ENCODE results near the gene ETV3. TPM values are rescaled to one million over a fixed set of nuclear protein-coding genes. Genes with fewer than 3 reads are reported as not detected.

ETV3 gene
- total RNA-seq, 1 experiment from 2014 or later: 6.5 TPM

GRCh38 chr1:157116737-157117103, 21.5 kb downstream of the ETV3 start:
- in situ Hi-C loops (cut with HindIII; ENCODE audit: low sequenced_read_pairs): no loop called here

DNA sequence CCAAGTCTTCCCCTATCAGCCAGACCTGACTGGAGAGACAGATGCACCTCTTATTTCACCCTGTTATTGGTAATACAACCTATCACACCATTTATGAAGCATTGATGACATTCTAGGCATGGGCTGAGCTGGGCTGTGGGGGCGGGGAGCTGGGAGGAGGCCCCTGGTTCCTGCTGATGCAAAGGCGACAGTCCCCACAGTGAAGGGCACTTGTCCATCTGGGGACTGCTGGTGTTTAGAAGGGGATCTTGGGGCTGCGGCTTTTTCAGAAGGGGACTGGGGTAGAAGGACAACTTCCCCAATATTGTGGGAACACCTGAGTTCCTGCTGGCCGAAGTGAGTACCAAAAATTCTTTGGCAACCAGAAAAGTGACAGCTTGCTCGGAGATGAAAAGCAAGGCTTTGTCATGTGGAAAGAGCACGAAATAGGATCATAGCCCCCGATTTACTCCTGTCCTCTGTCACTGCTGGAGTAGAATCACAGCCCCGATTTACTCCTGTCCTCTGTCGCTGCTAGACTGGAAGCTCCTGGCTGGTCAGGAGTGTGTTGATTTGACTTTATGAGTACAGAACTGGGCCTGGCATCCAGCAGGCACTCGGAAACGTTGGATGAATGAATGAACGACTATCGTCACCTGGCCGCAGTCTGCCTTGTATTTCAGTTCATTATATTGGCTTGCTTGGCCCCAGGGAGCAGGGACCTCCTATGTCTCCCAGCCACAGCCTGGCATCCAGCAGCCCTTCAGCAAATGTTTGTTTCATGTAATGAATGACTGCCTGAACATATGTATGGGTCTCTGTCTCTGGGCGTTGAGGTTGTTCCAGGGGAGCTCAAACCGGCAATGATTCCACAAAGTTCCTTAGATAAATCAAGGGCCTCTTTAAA, 22.1 kb downstream of the ETV3 start:
- peak; percentile 56 for DNase-seq (ENCODE audit: low spot score)
- in situ Hi-C loops (cut with HindIII; ENCODE audit: low sequenced_read_pairs): no loop called here

More at GRCh38 chr1:157116737-157117103, 21.5 kb downstream of the ETV3 start:
- no peak for DNase-seq (ENCODE audit: low spot score)

GRCh38 chr1:157115429-157115838, 22.8 kb downstream of the ETV3 start:
- DNase-seq (ENCODE audit: low spot score): no peak
- in situ Hi-C loops (cut with HindIII; ENCODE audit: low sequenced_read_pairs): no loop called here

DNA sequence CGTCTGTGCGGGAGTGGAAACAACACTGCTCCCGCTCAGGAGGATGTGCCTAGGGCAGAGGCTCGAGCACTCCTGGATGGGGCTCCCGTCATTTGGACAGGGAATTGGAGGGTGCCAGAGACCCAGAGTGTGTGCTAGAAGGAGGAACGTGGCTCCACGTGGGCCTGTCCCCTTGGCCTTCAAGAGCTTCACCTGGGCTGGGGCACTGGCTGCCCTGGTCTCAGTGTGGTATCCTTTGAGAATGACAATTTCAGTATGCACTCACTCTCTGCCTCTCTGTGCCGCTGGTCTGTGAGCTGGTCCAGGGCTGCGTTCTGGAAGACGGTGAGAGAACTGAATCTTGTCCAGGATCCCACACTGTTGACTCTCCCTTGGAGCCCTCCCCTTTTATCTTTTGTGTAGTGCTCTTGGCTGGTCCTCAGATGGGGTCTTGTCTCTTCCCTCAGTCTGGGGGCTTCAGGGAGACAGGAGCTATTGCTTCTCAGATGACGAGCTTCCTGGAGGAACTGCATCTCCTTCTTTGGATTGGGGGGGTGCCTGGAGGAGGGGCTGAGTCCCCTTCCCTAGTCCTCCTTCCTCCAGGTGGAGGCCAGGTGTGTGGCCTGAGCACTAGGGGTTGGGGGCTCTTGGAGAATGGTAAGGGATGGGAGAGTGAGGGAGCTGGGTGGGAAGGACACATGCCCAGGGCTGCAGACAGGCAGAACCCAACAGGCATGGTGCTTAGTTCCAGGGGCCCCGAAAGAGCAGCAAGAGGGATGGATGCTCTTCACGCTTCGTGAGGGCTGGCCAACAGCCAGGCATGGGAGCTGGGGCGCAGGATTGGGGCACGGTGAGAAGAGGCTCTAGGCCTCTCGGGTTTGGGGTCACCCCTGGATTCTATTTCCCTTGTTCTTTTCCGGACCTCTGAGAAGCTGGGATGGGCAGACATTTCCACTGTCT, 23.7 kb downstream of the ETV3 start:
- DNase-seq (ENCODE audit: low spot score): no peak
- in situ Hi-C loops (cut with HindIII; ENCODE audit: low sequenced_read_pairs): no loop called here

DNA sequence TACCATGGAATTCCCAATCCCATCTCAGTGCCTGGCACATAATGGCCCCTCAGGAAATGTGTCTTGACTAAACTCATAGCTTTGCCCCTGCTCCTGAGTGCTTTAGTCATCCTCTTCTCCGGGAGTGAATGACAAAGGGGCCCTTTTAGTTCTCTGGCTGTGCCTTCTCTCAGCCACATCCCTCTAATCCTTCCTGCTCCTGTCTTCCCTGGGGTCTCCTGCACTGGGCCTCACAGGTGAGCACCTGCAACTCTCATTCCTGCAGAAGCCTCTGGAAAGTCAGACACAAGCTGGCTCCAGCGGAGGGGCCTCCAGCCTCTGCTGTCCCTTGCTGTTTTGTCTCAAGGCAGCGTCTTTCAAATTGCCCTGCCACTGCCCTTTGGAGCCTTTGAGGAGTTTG, 24.6 kb downstream of the ETV3 start:
- DNase-seq (ENCODE audit: low spot score): no peak
- in situ Hi-C loops (cut with HindIII; ENCODE audit: low sequenced_read_pairs): no loop called here

DNA sequence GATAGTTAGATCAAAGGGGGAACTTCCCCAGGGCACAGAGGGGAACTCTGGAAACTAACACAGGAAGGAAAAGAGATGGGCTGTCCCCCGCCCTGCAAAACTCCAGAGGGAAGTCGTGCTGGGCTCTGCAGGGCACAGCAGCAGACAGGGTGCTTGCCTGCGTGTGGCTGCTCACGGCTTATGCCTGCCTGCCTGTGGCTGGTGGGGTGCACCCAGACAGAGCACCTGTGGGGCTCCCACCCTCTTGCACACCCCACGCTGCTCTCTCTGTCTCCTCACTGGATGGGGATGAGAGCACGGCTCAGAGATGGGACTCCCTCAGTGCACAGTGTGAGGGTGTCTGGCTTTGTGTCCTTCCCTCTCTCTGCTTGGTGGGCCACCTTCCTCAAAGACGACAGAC, 25.1 kb downstream of the ETV3 start:
- no peak for DNase-seq (ENCODE audit: low spot score)
- in situ Hi-C loops (cut with HindIII; ENCODE audit: low sequenced_read_pairs): no loop called here

DNA sequence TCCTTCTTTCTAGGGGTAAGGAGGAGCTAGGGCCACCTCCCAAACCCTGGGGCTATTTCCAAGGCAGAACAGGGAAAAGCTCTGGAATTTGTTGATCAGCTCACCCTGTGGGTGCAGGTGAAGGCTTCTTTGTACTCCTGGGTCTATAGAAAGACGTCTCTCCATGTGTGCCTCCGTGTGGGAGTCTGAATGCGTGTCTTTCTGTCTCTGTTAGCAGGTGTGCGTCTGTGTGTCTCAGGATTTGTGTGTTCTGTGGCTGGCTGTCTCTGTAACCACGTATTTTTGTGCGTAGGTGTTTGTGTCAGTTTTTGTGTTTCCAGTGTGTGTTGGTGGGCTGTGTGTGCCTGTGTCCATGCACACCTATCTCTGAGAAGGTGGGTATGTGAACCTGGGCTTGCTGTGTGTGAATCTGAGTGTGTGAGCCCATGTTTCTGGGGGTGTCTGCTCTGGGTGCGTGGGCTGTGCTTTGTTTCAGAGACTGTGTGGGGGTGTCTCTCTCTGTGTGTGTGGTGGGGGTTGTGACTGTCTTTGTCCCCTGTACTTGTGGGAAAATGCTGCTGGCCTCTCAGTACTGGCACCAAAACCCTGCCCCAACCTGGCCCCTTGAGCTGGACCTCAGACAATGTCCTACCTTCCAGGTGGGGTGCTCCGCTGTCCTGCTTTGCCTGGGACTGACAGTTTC, 25.9 kb downstream of the ETV3 start:
- in situ Hi-C loops (cut with HindIII; ENCODE audit: low sequenced_read_pairs): no loop called here
- no peak for DNase-seq (ENCODE audit: low spot score)

- DNase-seq (ENCODE audit: low spot score): no peak
- in situ Hi-C loops (cut with HindIII; ENCODE audit: low sequenced_read_pairs): no loop called here
These were observed 26.6 kb downstream of the ETV3 start for GRCh38 chr1:157111396-157112165.

GRCh38 chr1:157110686-157111085, 27.5 kb downstream of the ETV3 start:
- no peak for DNase-seq (ENCODE audit: low spot score)
- in situ Hi-C loops (cut with HindIII; ENCODE audit: low sequenced_read_pairs): no loop called here

- peak; percentile 65 for DNase-seq (ENCODE audit: low spot score)
- in situ Hi-C loops (cut with HindIII; ENCODE audit: low sequenced_read_pairs): no loop called here
These were observed 28.2 kb downstream of the ETV3 start for GRCh38 chr1:157110003-157110402.

- no peak for DNase-seq (ENCODE audit: low spot score)
- in situ Hi-C loops (cut with HindIII; ENCODE audit: low sequenced_read_pairs): no loop called here
These were observed 29.7 kb downstream of the ETV3 start for GRCh38 chr1:157108448-157108847.

GRCh38 chr1:157107702-157108101, 30.5 kb downstream of the ETV3 start:
- in situ Hi-C loops (cut with HindIII; ENCODE audit: low sequenced_read_pairs): no loop called here
- DNase-seq (ENCODE audit: low spot score): no peak

DNA sequence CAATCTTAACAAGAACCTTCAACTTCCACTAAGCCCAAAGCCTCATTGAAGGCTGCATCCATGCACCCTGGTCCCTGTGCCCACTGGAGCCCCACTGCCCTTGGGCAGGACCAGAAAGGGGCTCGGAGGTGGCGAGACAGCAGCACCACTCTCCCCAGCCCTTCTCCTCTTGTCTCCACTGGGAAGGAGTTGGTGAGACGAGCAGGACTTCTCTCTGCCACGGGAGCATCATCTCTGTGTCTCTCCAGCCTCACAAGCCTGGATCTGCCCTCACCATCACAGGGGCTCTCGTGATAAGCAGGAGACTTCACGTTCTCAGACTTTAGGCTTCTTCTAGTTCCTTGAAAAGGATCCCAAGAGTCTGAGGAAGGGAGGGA, 31.4 kb downstream of the ETV3 start:
- DNase-seq (ENCODE audit: low spot score): no peak
- in situ Hi-C loops (cut with HindIII; ENCODE audit: low sequenced_read_pairs): no loop called here

GRCh38 chr1:157105988-157106812, 32.0 kb downstream of the ETV3 start:
- no peak for DNase-seq (ENCODE audit: low spot score)
- in situ Hi-C loops (cut with HindIII; ENCODE audit: low sequenced_read_pairs): no loop called here

DNA sequence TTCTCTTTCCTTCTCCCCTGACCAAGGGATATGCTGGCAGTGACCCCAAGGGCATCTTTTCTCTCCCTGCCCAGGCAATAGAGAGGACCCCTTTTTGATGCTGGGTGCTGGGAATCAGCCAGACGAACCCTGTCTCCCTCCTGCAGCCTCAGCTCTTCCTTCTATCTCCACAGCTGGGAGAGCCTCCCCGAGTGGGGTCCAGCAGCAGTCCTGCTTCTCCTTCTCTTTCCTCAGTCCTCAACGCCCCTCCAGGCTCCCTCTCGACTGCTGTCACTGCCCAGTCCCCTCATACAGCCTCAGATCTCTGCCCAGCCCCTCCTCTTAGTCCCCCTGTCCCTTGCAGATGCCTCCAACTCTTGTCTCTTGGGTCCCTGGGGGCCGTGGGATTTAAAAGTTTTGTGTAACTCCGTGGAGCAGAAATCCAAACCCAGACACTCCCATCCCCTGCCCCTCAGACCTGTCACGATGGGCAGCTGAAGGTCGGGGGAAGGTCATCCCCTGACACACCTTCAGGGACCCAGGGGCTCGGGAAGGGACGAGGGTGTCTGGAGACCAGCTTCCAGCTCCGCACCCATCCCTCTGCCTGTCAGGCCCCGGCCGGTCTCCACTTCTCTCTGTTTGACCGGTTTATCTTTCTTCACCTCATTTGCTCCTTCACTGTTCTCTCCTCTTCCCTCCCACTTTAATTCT, 32.8 kb downstream of the ETV3 start:
- in situ Hi-C loops (cut with HindIII; ENCODE audit: low sequenced_read_pairs): no loop called here
- no peak for DNase-seq (ENCODE audit: low spot score)

DNA sequence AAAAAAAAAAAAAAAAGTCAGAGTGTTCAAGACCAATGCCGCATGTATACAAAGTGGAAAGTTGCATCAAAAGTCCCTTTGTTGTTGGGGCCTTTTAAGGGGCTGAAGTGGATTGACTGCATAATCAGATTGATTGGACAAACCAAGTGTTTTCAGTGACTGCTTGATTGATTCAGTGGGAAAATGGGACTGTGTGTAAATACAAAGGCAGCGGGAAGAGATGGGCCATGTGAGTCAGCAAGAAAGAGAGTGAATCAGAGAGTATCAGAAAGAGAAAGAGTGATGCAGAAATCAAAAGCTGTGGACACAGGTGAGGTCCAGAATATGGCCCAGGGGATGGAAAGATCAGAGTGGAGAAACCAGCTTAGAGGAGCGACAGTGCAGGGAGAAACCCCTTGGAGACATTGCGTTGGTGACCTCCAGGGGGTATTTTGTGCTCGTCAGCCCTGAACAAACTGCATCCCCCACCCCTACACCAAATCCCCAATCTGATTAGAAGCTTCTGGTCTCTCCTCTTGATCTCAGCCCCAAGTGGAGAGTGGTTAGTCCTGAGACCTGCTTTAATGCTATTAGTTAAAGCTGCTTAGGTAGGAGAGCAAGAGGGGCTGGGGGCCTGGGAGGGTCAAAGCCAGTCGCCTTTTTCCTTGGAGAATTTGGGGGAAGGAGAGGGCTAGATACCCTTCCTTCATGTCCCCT, 33.4 kb downstream of the ETV3 start:
- in situ Hi-C loops (cut with HindIII; ENCODE audit: low sequenced_read_pairs): no loop called here
- no peak for DNase-seq (ENCODE audit: low spot score)

DNA sequence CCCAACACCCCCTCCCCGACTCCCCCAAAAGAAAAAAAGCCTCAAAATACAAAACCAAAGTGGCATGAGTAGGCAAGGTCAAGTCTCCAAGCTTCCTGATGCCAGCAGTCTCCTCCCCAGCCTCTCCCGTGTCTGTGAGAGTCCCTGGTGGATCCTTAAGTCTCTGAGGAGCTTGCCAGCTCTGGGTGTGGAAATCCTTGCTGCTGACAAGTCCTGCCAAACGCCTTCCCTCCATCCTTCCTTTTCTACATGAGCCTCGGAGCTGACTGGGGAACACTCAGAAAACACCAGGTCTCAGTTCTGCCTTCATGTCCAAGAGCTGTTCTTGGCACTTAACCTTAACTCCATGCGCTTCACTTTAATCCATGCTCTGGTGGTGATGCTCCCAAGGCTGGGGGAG, 34.9 kb downstream of the ETV3 start:
- no peak for DNase-seq (ENCODE audit: low spot score)
- in situ Hi-C loops (cut with HindIII; ENCODE audit: low sequenced_read_pairs): no loop called here

All from G401 (cell line).